Measurements from ENCODE around the gene ATG7. TPM values are rescaled to one million over a fixed set of nuclear protein-coding genes. Genes with fewer than 3 reads are reported as not detected.

Gene ATG7
- total and polyA plus RNA-seq, 10 of the 15 experiments (the other 5 are each of a cell fraction or from before 2014, with no cell fraction given): 13.5 to 49.5 (median 26.4) TPM

DNA sequence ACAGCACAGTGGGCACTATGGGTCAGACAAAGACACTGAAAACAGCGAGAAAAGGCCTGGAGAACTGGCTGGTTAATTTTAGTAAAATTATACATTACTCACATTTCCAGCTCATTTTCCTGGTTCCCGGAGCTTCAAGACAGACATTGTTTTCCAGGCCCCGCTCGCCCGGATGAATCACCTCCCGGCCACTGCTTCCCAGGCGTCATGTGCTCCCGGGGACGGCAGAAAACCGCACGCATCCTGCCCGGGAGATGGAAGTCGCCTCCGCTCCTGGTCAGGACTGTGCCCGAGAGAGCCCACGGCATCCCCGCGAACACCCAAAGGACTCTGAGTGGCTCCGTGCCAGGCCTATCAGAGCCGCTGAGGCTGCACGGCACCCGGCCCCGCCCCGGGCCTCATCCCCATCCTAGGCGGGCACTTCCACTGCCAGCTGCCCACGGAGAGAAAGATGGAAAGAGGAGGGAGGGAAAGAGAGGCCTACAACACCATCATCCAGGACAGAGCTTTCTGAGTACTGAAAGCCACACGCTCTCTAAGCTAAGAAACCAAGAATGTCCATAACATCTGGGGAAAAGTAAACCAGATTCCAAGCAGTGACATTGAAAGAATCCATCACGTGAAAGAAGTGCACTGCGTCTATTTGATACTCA is 296.4 kb downstream of the ATG7 start:
- Histone ChIP-seq H3K27ac (ENCODE audit: control insufficient read depth, insufficient read depth) (no peak overlapping the region), H3K4me2 (ENCODE audit: control insufficient read depth, insufficient read depth) (no peak overlapping the region), H3K9me3 (replicated peaks; ENCODE audit: control insufficient read depth, insufficient read depth, low read length) (no peaks in the 10 kb centered on the region), H3K36me3 (ENCODE audit: control insufficient read depth in 2 of 2, insufficient read depth in 2 of 2, low read length in 1 of 2) (peaks cover 12 to 13% of the 10 kb centered on the region in 2 experiments; a peak in 3 of 4 replicates), H3K9ac (ENCODE audit: control insufficient read depth, insufficient read depth, low read length) (no peak overlapping the region), H3K4me1 (ENCODE audit: control insufficient read depth, insufficient read depth, low read length) (no peaks in the 10 kb centered on the region), H3K4me3 (no peak overlapping the region), H2AFZ (ENCODE audit: control insufficient read depth, low read depth, low read length) (no peak overlapping the region), H3K79me2 (ENCODE audit: control insufficient read depth, insufficient read depth, low read length) (peaks cover 1% of the 10 kb centered on the region), H3K27me3 (replicated peaks in 1 of 2; ENCODE audit: control insufficient read depth in 2 of 2, insufficient read depth in 2 of 2, low read length in 1 of 2) (no peaks in the 10 kb centered on the region), H4K20me1 (ENCODE audit: control insufficient read depth, insufficient read depth) (no peaks in the 10 kb centered on the region; the same call in 1 of the 2 replicates)
- ChIA-PET POLR2A (no interaction called here), RAD21 (ENCODE audit: unreplicated experiment) (no interaction called here), CTCF (no interaction called here), SMC1A (ENCODE audit: uncharacterized antibody, unreplicated experiment) (no interaction called here)
- ATAC-seq (no peak), DNase-seq (ENCODE audit: low read depth, low spot score) (no peak), FAIRE-seq (no peak)
- in situ Hi-C loops (cut with MboI) (no loop called here), intact Hi-C loops (cut with micrococcal nuclease; ENCODE audit: unreplicated experiment) (no loop called here)
- TF ChIP-seq CHD2 (IDR thresholded peaks at IDR 0.05; ENCODE audit: borderline replicate concordance, low read depth, low read length) (no peak), EP300 (IDR thresholded peaks at IDR 0.05; ENCODE audit: borderline replicate concordance in 1 of 2, control insufficient read depth in 1 of 2, low read depth in 2 of 2, low read length in 2 of 2) (no peak), ZNF622 (IDR thresholded peaks at IDR 0.05) (no peak), SREBF2 (IDR thresholded peaks at IDR 0.05; ENCODE audit: low read length) (no peak), NRF1 (conservative IDR thresholded peaks at IDR 0.05; ENCODE audit: low read depth, low read length) (no peak), YY1 (IDR thresholded peaks at IDR 0.05; ENCODE audit: low read depth, low read length) (no peak), RFX5 (IDR thresholded peaks at IDR 0.05; ENCODE audit: low read depth, low read length) (no peak), RUNX3 (IDR thresholded peaks at IDR 0.05; ENCODE audit: low read length) (no peak), RB1 (IDR thresholded peaks at IDR 0.05; ENCODE audit: borderline replicate concordance) (no peak), MEF2B (IDR thresholded peaks at IDR 0.05; ENCODE audit: partially characterized antibody, poor library complexity, severe bottlenecking) (no peak), POLR2AphosphoS2 (IDR thresholded peaks at IDR 0.05; ENCODE audit: low read depth, low read length) (no peak), EED (IDR thresholded peaks at IDR 0.05; ENCODE audit: low read depth) (no peak), CHD4 (IDR thresholded peaks at IDR 0.05) (no peak), JUND (IDR thresholded peaks at IDR 0.05; ENCODE audit: low read depth, low read length) (no peak)
- BruUV-seq (replicated peaks): no TSS peak
- WGBS (ENCODE audit: insufficient coverage, insufficient replicate concordance, low lambda C conversion rate, missing lambda C conversion rate): 98% methylated on average over 28 of the region's 29 CpGs
